Uterus (tissue), 2 donors: Measurements from ENCODE around the gene CPNE1.

ENCODE experiments used
- POLR2A ChIP-seq, 2 donors: fragments of 450-650 bp; IDR thresholded peaks; one replicate each; pipeline ENCODE4 v1.6.1; 2016; ENCODE audit warnings: antibody characterized with exemption in 2 of 2, mild to moderate bottlenecking in 1 of 2, moderate library complexity in 1 of 2
- TF ChIP-seq, protein P1 (sequence below), 4 experiments: fragments of 200-600 bp in 2 of 4; fragments of 450-650 bp in 2 of 4; sonication (generic) in 2 of 4; IDR thresholded peaks; one replicate each; pipeline ENCODE4 v1.5.1; 2016 to 2019; ENCODE audit warnings: antibody characterized with exemption in 4 of 4, mild to moderate bottlenecking in 2 of 4, moderate library complexity in 1 of 4

DNA sequence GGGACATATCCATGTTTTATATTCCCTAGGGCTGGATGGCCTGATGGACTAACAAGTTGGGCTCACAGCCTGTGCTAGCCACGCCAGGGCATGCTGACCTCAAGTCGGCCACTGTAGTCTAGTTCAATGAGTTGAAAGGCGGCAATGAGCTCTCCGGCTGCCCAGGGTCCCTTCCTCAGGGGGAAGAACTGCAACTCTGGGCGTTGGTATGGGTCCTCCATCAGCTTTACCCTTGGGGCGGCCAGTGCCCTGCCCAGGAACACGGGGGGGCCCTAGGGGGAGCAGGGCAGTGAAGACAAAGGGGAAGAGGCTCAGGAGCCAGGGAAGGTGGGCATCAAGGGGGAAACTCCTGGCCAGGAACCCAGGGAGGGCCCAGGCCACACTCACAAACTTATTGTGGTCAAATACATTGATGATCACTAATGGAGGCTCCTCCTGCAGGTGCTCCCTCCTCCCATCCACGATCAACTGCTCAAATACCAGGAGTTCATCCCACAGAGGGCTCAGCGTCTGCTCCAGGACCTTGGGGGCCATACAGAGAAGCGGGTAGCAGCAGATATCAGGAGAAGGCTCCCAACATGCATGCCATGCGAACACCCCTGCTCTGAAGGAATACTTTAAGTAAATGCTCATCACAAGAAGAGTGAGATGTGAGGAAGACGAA lies 81.8 kb downstream of the CPNE1 start:
- TF ChIP-seq, protein P1, sequence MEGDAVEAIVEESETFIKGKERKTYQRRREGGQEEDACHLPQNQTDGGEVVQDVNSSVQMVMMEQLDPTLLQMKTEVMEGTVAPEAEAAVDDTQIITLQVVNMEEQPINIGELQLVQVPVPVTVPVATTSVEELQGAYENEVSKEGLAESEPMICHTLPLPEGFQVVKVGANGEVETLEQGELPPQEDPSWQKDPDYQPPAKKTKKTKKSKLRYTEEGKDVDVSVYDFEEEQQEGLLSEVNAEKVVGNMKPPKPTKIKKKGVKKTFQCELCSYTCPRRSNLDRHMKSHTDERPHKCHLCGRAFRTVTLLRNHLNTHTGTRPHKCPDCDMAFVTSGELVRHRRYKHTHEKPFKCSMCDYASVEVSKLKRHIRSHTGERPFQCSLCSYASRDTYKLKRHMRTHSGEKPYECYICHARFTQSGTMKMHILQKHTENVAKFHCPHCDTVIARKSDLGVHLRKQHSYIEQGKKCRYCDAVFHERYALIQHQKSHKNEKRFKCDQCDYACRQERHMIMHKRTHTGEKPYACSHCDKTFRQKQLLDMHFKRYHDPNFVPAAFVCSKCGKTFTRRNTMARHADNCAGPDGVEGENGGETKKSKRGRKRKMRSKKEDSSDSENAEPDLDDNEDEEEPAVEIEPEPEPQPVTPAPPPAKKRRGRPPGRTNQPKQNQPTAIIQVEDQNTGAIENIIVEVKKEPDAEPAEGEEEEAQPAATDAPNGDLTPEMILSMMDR (IDR thresholded peaks at IDR 0.05): no peak
- no peak for TF ChIP-seq POLR2A (IDR thresholded peaks at IDR 0.05)
